HepG2 (cell line): ENCODE data around the gene RNF183.

Experiments
- CTCF ChIP-seq: sonication (generic); formaldehyde crosslinking; IDR thresholded peaks from 2 replicates; pipeline ENCODE4 v1.5.0; 2020; ENCODE audit warnings: mild to moderate bottlenecking, missing genetic modification reagents, moderate library complexity
- HMGXB4 ChIP-seq, 2 experiments: sonication (generic) in 1 of 2; formaldehyde crosslinking in 1 of 2; IDR thresholded peaks; 2 replicates each; pipeline versions ENCODE4 v1.4.0 to v1.6.1; 2018 to 2020; ENCODE audit warnings: missing genetic modification reagents in 2 of 2, borderline replicate concordance in 1 of 2, low read depth in 1 of 2, mild to moderate bottlenecking in 1 of 2, missing biosample characterization in 1 of 2
- ZNF143 ChIP-seq: sonication (generic); formaldehyde crosslinking; IDR thresholded peaks from 2 replicates; pipeline ENCODE4 v1.4.0; 2020; ENCODE audit warnings: missing genetic modification reagents
- ZNF724P ChIP-seq: sonication (generic); formaldehyde crosslinking; IDR thresholded peaks from 2 replicates; pipeline ENCODE4 v1.8.0; 2022; ENCODE audit warnings: missing genetic modification reagents, borderline replicate concordance

- TF ChIP-seq CTCF (no peak), HMGXB4 (CRISPR knock-in tag; IDR thresholded peaks at IDR 0.05; ENCODE audit: borderline replicate concordance in 1 of 2, low read depth in 1 of 2) (no peak), ZNF724P (CRISPR knock-in tag) (no peak), ZNF143 (CRISPR knock-in tag) (no peak)
These were observed 3.3 kb downstream of the RNF183 start for GRCh38 chr9:113299800-113300292.
